Measurements from ENCODE around the gene DENND4B. TPM values are rescaled to one million over a fixed set of nuclear protein-coding genes. Genes with fewer than 3 reads are reported as not detected.

Gene DENND4B
- total and polyA plus RNA-seq, 10 of the 15 experiments (the other 5 are each of a cell fraction or from before 2014, with no cell fraction given) = 12.0 to 74.8 (median 22.7) TPM

- TF ChIP-seq NFYB (IDR thresholded peaks at IDR 0.05; ENCODE audit: insufficient read depth, low read depth, low read length) = peak; percentile 98
- peak; percentile 54 for TF ChIP-seq PAX5 (IDR thresholded peaks at IDR 0.05; ENCODE audit: borderline replicate concordance, low read depth, low read length)
- no peak for TF ChIP-seq ETV6 (conservative IDR thresholded peaks at IDR 0.05 in 1 of 2, IDR thresholded peaks at IDR 0.05 in 1 of 2; ENCODE audit: borderline replicate concordance in 1 of 2, low read depth in 1 of 2)
- TF ChIP-seq ZNF687 (IDR thresholded peaks at IDR 0.05) = peak; percentile 72; the same call in 1 of the 2 replicates
- peak; percentile 95 for TF ChIP-seq NKRF (conservative IDR thresholded peaks at IDR 0.05)
- TF ChIP-seq SUPT20H (IDR thresholded peaks at IDR 0.05; ENCODE audit: borderline replicate concordance, control insufficient read depth, low read depth, low read length) = no peak
- 0 out of 2 replicates have a peak, but pooled peaks have one; percentile 40 for TF ChIP-seq RCOR1 (conservative IDR thresholded peaks at IDR 0.05; ENCODE audit: low read depth, low read length)
- TF ChIP-seq CEBPZ (IDR thresholded peaks at IDR 0.05; ENCODE audit: low read depth, low read length) = 0 out of 2 replicates have a peak, but pooled peaks have one; percentile 20
- TF ChIP-seq CBFB (IDR thresholded peaks at IDR 0.05; ENCODE audit: low read depth) = peak; percentile 67; the same call in 1 of the 2 replicates
- TF ChIP-seq ASH2L (IDR thresholded peaks at IDR 0.05; ENCODE audit: borderline replicate concordance, low read depth) = peak; percentile 69; the same call in 1 of the 2 replicates
- TF ChIP-seq DPF2 (IDR thresholded peaks at IDR 0.05) = peak; percentile 91
- peak; percentile 29 for TF ChIP-seq E2F8 (IDR thresholded peaks at IDR 0.05; ENCODE audit: low read depth, partially characterized antibody)
- TF ChIP-seq POU2F2 (IDR thresholded peaks at IDR 0.05; ENCODE audit: borderline replicate concordance, low read depth, low read length) = peak; percentile 21; the same call in 1 of the 3 replicates
These were observed 20.8 kb upstream of the DENND4B start, which contains the start of gene CREB3L4 (continued) for GRCh38 chr1:153967107-153967999.

Measured in GM12878 (cell line).